Measurements from ENCODE around the gene GIN1. TPM values are rescaled to one million over a fixed set of nuclear protein-coding genes. Genes with fewer than 3 reads are reported as not detected.
"Not testable (repeated sequence)": the region's sequence is repeated elsewhere in the genome, so short reads cannot be mapped to it uniquely, and the experiment has no call there.

The GIN1 gene, protein sequence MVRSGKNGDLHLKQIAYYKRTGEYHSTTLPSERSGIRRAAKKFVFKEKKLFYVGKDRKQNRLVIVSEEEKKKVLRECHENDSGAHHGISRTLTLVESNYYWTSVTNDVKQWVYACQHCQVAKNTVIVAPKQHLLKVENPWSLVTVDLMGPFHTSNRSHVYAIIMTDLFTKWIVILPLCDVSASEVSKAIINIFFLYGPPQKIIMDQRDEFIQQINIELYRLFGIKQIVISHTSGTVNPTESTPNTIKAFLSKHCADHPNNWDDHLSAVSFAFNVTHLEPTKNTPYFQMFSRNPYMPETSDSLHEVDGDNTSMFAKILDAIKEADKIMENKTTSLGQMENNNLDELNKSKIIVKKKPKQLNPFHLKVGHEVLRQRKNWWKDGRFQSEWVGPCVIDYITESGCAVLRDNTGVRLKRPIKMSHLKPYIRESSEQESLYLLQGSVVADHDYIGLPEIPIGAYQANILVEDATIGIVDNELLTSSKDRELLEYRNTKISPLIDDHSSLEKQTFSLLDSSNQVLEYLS
- total RNA-seq (2014; rRNA removed; shearing (Covaris generic)): 4.9 and 8.4 TPM in 2 replicates

GRCh38 chr5:103119765-103120606 is at the start of gene GIN1, which contains the start of gene PPIP5K2:
Gene GIN1 (minus strand): TSS chr5:103120138. CDS start chr5:103108707, 11,431 bp downstream.
Gene PPIP5K2 (plus strand): TSS chr5:103120301. CDS start chr5:103129590, 9,289 bp downstream.
- DNase-seq (ENCODE audit: low spot score): peak; percentile 99

DNA sequence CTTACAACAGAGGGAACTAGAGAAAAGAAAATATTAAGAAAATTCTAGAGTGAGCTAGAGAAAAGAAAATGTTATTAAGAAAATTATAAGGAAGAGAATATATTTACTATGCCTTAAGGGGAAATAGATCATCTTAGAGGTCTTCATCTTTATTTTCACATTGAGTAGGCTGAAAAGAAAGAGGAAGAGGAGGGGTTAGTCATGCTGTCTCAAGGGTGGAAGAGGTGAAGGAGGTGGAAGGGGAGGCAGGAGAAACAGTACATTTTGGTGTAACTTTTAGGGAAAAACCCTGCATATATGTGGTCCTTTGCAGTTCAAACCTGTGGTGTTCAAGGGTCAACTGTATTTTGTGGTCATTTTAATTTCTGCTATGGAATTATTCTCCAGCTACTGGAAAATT is 46.8 kb upstream of the GIN1 start:
- DNase-seq (ENCODE audit: low spot score): no peak

GRCh38 chr5:103151156-103151555 is 31.2 kb upstream of the GIN1 start:
- no peak for DNase-seq (ENCODE audit: low spot score)

DNA sequence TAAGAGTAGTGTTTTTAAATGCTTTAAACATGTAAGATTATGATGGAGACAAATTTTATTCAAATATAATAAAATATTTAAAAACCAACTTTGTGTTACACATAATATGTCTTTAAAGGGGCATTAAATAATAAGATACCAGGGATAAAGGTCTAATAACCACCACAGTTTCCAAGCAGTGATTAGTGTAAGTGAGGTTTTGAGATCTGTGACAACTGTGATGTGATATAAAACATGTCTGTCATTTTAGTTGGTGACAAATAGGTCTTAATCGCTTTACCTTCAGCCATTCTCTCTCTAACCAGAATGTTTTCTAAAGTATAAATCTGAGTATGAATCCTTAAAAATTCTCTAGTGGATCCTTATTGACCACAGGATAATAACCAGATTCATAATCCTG is 28.3 kb upstream of the GIN1 start:
- no peak for DNase-seq (ENCODE audit: low spot score)

GRCh38 chr5:103145196-103145595 is 25.3 kb upstream of the GIN1 start:
- DNase-seq (ENCODE audit: low spot score): no peak

DNA sequence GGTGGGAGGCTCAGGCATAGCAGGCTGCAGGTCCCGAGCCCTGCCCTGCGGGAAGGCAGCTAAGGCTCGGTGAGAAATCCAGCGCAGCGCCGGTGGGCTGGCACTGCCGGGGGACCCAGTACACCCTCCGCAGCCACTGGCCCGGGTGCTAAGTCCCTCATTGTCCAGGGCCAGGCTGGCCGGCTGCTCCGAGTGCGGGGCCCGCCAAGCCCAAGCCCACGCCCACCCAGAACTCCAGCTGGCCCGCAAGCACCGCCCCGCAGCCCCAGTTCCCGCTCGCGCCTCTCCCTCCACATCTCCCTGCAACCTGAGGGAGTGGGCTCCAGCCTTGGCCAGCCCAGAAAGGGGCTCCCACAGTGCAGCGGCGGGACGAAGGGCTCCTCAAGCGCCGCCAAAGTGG is 22.2 kb upstream of the GIN1 start:
- not testable (repeated sequence) for DNase-seq (ENCODE audit: low spot score)

GRCh38 chr5:103139264-103139865 is 19.4 kb upstream of the GIN1 start:
- peak; percentile 84 for DNase-seq (ENCODE audit: low spot score)

GRCh38 chr5:103138202-103138690 is 18.3 kb upstream of the GIN1 start:
- DNase-seq (ENCODE audit: low spot score): no peak

DNA sequence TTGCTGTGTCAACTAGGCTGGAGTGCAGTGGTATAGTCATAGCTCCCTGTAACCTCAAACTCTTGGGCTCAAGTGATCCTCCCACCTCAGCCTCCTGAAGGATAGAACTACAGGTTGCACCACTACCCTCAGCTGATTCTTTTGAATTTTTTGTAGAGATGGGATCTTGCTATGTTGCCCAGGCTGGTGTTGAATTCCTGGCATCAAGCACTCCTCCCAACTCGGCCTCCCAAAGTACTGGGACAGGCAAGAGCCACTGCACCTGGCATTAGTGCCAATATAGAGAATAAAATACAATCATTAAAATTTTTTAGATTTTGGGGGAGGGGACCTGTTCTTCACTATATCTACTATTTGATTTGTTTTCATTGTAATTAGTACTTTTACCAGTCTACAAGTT is 15.5 kb upstream of the GIN1 start:
- no peak for DNase-seq (ENCODE audit: low spot score)

- DNase-seq (ENCODE audit: low spot score): no peak
Measured at GRCh38 chr5:103133231-103133630, 13.3 kb upstream of the GIN1 start.

- no peak for DNase-seq (ENCODE audit: low spot score)
Measured at GRCh38 chr5:103132684-103133083, 12.7 kb upstream of the GIN1 start.

- DNase-seq (ENCODE audit: low spot score): no peak
Measured at GRCh38 chr5:103128202-103128601, 8.3 kb upstream of the GIN1 start.

DNA sequence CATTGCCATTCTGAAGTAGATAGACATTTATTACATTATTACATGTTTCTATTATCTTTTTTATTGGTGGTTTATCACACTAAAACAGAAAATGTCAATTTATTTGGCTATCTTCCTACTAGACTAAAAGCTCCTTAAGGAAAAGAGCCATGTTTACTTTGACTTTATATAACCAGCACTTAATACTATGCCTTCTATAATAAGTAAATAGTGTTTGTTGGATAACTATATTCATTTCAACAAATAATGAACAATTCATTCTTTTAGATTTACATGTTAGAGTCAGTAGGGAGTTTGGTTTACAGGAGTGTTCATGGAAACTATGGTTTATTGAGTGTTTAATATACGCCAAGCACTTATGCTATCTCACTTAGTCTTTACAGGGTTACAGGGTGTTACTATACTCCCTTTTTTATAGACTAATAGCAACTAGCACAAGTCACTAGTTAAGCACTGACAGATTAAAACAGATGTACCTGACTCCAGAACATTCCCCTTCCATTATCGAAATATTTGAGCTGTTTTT is 7.4 kb upstream of the GIN1 start:
- no peak for DNase-seq (ENCODE audit: low spot score)

GRCh38 chr5:103126557-103126956 is 6.6 kb upstream of the GIN1 start:
- no peak for DNase-seq (ENCODE audit: low spot score)

DNA sequence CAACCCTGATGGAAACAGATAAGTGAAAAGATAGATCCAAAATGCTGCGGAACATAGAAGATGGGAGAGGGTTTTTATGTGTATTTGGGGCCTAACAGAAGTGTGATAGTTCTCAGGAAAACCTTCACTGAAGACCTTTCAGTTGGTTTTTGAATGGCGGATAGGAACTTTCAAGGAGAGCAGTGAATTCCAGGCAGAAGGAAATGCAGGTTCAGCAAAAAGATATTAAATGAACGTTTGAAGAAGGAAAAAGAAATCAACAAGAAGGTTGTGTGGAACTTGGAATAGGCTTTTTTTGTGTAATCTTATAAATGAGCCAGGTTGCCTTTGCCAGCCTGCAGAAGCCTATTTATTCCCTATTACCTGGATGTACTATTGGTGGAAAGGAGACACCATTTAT is 2.3 kb upstream of the GIN1 start:
- no peak for DNase-seq (ENCODE audit: low spot score)

- peak; percentile 39 for DNase-seq (ENCODE audit: low spot score)
Measured at GRCh38 chr5:103120607-103121200, 766 bp upstream of the GIN1 start.

GRCh38 chr5:103119070-103119764 is 721 bp downstream of the GIN1 start:
- DNase-seq (ENCODE audit: low spot score): peak; percentile 14

GRCh38 chr5:103117471-103117991 is 2.4 kb downstream of the GIN1 start:
- no peak for DNase-seq (ENCODE audit: low spot score)

DNA sequence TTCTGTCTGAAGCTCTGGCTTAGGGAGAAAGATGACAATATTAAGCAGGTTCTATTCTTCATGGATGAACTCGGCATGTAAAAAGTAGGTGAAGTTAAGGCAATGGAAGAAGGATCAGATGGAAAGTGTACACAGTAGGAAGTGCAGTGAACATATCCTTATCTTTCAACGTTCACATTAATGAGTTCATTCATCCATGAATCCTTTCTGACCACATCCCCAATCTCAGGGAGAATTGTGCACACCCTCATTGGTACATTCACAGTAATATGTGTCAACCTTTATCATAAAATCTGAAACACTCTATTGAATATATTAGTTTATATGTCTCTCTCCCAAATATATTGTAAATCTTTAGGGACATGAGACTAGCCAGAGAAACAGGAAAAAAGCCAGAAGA is 5.5 kb downstream of the GIN1 start:
- no peak for DNase-seq (ENCODE audit: low spot score)

DNA sequence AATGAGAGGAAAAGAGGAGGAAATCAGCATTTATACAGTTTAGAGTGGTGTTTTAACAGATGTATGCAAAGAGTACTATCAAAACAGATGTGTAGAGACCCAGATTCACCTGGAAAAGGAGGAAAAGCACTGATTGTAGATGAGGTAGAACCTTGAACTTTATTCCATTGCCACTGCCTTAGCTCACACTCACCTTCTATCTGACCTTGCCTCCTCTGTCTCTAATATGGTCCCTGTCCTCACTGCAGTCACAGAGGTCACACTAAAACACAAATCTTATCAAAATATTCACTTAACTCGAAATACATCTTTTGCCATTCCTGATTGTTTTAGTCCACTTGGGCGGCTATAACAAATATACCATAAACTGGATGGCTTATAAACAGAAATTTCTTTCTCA is 7.0 kb downstream of the GIN1 start:
- no peak for DNase-seq (ENCODE audit: low spot score)

Data from A172 (cell line).